RWPE2 (cell line): ENCODE measurements around the gene SMARCD3.

Source experiments
- ATAC-seq: fragments of 200-7000 bp; cut with Tn5 transposase; 3 replicates; pipeline ENCODE4 v1.9.1; 2021; ENCODE audit warnings: low read depth
- DNase-seq: peaks from one replicate; pipeline ENCODE4 v3.0.0-alpha.2; 2020; ENCODE audit warnings: low spot score
- H3K27ac ChIP-seq: fragments of 450-650 bp; 2 replicates; pipeline ENCODE4 v1.5.1; 2017; ENCODE audit warnings: mild to moderate bottlenecking; ENCODE audit not compliant: poor library complexity, severe bottlenecking
- H3K27me3 ChIP-seq: fragments of 250-450 bp; sonication (Bioruptor Pico); 2 replicates; pipeline ENCODE4 v1.5.1; 2021; ENCODE audit warnings: mild to moderate bottlenecking, moderate library complexity; ENCODE audit not compliant: insufficient read depth, poor library complexity, severe bottlenecking
- H3K36me3 ChIP-seq: fragments of 250-450 bp; sonication (Bioruptor Pico); 2 replicates; pipeline ENCODE4 v1.5.1; 2020; ENCODE audit warnings: low read depth, mild to moderate bottlenecking, moderate library complexity
- H3K4me1 ChIP-seq: fragments of 250-450 bp; sonication (Bioruptor Pico); 2 replicates; pipeline ENCODE4 v1.5.1; 2021; ENCODE audit warnings: mild to moderate bottlenecking, moderate library complexity; ENCODE audit not compliant: insufficient read depth, poor library complexity, severe bottlenecking
- H3K4me3 ChIP-seq: fragments of 250-450 bp; sonication (Bioruptor Pico); 2 replicates; pipeline ENCODE4 v1.5.1; 2021; ENCODE audit warnings: mild to moderate bottlenecking, moderate library complexity; ENCODE audit not compliant: severe bottlenecking
- H3K9me3 ChIP-seq: fragments of 250-450 bp; sonication (Bioruptor Pico); 2 replicates; pipeline ENCODE4 v1.5.1; 2021; ENCODE audit warnings: mild to moderate bottlenecking, moderate library complexity; ENCODE audit not compliant: severe bottlenecking
- CTCF ChIP-seq: fragments of 450-650 bp; IDR thresholded peaks from one replicate; pipeline ENCODE4 v1.5.1; 2017; ENCODE audit warnings: mild to moderate bottlenecking, moderate library complexity; ENCODE audit not compliant: poor library complexity, severe bottlenecking

Gene SMARCD3

GRCh38 chr7:151238924-151239836 lies 9.3 kb downstream of the SMARCD3 start:
- Histone ChIP-seq H3K4me3 (no peak overlapping the region), H3K4me1 (no peaks in the 10 kb centered on the region), H3K9me3 (no peaks in the 10 kb centered on the region), H3K27me3 (no peaks in the 10 kb centered on the region), H3K27ac (no peak overlapping the region), H3K36me3 (peaks cover 31% of the 10 kb centered on the region)
- no peak for TF ChIP-seq CTCF
- ATAC-seq: no peak
- no peak for DNase-seq

DNA sequence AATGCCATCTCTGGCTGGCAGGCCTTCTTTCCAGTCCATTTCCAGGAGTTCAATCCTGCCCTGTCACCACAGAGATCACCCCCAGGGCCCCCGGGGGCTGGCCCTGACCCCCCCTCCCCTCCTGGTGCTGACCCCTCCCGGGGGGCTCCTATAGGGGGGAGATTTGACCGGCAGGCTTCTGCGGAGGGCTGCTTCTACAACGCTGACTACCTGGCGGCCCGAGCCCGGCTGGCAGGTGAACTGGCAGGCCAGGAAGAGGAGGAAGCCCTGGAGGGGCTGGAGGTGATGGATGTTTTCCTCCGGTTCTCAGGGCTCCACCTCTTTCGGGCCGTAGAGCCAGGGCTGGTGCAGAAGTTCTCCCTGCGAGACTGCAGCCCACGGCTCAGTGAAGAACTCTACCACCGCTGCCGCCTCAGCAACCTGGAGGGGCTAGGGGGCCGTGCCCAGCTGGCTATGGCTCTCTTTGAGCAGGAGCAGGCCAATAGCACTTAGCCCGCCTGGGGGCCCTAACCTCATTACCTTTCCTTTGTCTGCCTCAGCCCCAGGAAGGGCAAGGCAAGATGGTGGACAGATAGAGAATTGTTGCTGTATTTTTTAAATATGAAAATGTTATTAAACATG lies 10.2 kb downstream of the SMARCD3 start:
- no peak overlapping the region for H3K27ac ChIP-seq
- DNase-seq (no peak), ATAC-seq (no peak)
- TF ChIP-seq CTCF: no peak
- H3K9me3 ChIP-seq: no peaks in the 10 kb centered on the region
- H3K4me1 ChIP-seq: no peaks in the 10 kb centered on the region
- H3K27me3 ChIP-seq: no peaks in the 10 kb centered on the region
- peaks cover 40% of the 10 kb centered on the region for H3K36me3 ChIP-seq
- H3K4me3 ChIP-seq: no peak overlapping the region

- TF ChIP-seq CTCF: no peak
- Histone ChIP-seq H3K27me3 (no peaks in the 10 kb centered on the region), H3K36me3 (peaks cover 41% of the 10 kb centered on the region), H3K9me3 (no peaks in the 10 kb centered on the region), H3K4me1 (no peaks in the 10 kb centered on the region), H3K4me3 (no peak overlapping the region), H3K27ac (no peak overlapping the region)
- no peak for DNase-seq
- no peak for ATAC-seq
Measured at GRCh38 chr7:151237244-151238189, 11.0 kb downstream of the SMARCD3 start.

DNA sequence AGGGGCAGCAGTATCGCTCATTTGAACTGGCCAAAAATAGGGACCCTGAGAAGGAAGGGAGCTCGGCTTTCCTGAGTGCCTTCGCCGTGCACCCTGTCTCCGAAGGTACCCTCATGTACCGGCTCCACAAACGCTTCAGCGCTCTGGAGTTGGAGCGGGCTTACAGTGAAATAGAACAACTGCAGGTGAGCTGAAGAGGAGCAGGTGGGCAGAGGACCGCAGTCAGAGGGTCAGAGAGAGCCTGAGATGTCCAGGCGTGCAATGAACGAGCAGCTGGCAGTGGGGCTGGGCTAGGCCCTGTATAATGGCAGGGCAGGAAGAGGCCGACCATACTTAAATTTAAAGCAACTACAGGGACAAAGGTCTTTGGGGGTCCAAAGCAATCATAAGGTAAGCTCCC lies 12.1 kb downstream of the SMARCD3 start:
- Histone ChIP-seq H3K9me3 (no peaks in the 10 kb centered on the region), H3K36me3 (peaks cover 41% of the 10 kb centered on the region), H3K27ac (no peak overlapping the region), H3K27me3 (no peaks in the 10 kb centered on the region), H3K4me3 (no peak overlapping the region), H3K4me1 (no peaks in the 10 kb centered on the region)
- ATAC-seq (no peak), DNase-seq (no peak)
- TF ChIP-seq CTCF: no peak
